IPS-18a (cell line): ENCODE data around the gene CCDC27.
A peak's percentile ranks its signal among the peaks of the same experiment; 100 is the strongest.
"Not testable (repeated sequence)": the region's sequence is repeated elsewhere in the genome, so short reads cannot be mapped to it uniquely, and the experiment has no call there.

Experiments
- H3K27ac ChIP-seq: one replicate; pipeline ENCODE4 v1.5.1; 2013; ENCODE audit warnings: low read length
- H3K27me3 ChIP-seq: one replicate; pipeline ENCODE4 v1.6.1; 2013; ENCODE audit warnings: mild to moderate bottlenecking, low read length; ENCODE audit not compliant: control insufficient read depth, insufficient read depth
- H3K36me3 ChIP-seq: one replicate; pipeline ENCODE4 v1.6.1; 2013; ENCODE audit warnings: low read depth, low read length; ENCODE audit not compliant: control insufficient read depth
- H3K4me1 ChIP-seq: one replicate; pipeline ENCODE4 v1.6.1; 2013; ENCODE audit warnings: low read depth, low read length; ENCODE audit not compliant: control insufficient read depth
- H3K4me3 ChIP-seq: one replicate; pipeline ENCODE4 v1.5.1; 2013; ENCODE audit warnings: low read length
- H3K9ac ChIP-seq: one replicate; pipeline ENCODE4 v1.6.1; 2013; ENCODE audit warnings: mild to moderate bottlenecking, low read length, moderate library complexity
- H3K9me3 ChIP-seq: one replicate; pipeline ENCODE4 v1.6.1; 2013; ENCODE audit warnings: low read depth, low read length; ENCODE audit not compliant: control insufficient read depth

Gene CCDC27

DNA sequence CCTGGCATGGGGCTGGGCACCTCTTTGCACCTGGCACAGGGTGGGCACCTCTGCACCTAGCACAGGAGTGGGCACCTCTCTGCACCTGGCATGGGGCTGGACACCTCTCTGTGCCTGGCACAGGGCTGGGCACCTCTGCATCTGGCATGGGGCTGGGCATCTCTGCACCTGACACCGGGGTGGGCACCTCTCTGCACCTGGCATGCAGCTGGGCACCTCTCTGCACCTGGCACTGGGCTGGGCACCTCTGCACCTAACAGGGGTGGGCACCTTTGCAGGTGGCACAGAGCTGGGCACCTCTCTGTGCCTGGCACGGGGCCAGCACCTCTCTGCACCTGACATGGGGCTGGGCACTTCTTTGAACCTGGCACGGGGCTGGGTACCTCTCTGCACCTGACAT lies 29.4 kb upstream of the CCDC27 start:
- Histone ChIP-seq H3K4me1 (no peaks in the 10 kb centered on the region), H3K36me3 (no peaks in the 10 kb centered on the region), H3K27me3 (no peaks in the 10 kb centered on the region), H3K9me3 (no peaks in the 10 kb centered on the region), H3K4me3 (no peak overlapping the region), H3K9ac (no peak overlapping the region), H3K27ac (no peak overlapping the region)

DNA sequence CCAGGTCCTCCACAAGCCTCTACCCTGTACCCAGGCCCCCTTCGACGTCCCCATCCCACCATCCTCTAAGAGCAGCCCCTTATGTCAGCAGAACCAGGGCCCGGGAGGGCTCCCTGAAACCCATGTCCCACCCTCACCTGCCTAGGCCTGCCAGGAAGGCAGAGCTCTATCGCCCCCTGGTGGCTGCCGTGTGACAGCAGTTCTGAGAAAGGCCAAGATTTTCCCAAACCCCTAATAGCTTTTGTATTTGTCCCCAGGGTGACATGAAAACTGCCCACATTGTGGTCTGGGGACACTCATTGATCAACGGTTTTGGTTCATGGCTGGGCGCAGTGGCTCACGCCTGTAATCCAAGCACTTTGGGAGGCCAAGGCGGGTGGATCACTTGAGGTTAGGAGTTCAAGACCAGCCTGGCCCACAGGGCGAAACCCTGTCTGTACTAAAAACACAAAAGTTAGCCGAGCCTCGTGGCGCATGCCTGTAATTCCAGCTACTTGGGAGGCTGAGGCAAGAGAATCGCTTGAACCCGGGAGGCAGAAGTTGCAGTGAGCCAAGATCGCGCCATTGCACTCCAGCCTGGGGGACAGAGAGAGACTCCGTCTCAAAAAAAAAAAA lies 27.7 kb upstream of the CCDC27 start:
- H3K27ac ChIP-seq, H3K9ac ChIP-seq, H3K9me3 ChIP-seq, H3K27me3 ChIP-seq, H3K36me3 ChIP-seq, H3K4me3 ChIP-seq, H3K4me1 ChIP-seq: not testable (repeated sequence)

GRCh38 chr1:3725366-3725765 lies 26.9 kb upstream of the CCDC27 start:
- Histone ChIP-seq H3K27ac (no peak overlapping the region), H3K9ac (no peak overlapping the region), H3K9me3 (no peaks in the 10 kb centered on the region), H3K27me3 (no peaks in the 10 kb centered on the region), H3K4me3 (no peak overlapping the region), H3K4me1 (no peaks in the 10 kb centered on the region), H3K36me3 (no peaks in the 10 kb centered on the region)

- H3K36me3 ChIP-seq: no peaks in the 10 kb centered on the region
These were observed 25.0 kb upstream of the CCDC27 start for GRCh38 chr1:3727042-3727824.

GRCh38 chr1:3727825-3728776 lies 24.1 kb upstream of the CCDC27 start:
- H3K4me3 ChIP-seq: no peak overlapping the region
- no peak overlapping the region for H3K9ac ChIP-seq
- H3K9me3 ChIP-seq: no peaks in the 10 kb centered on the region
- no peaks in the 10 kb centered on the region for H3K27me3 ChIP-seq
- H3K27ac ChIP-seq: no peak overlapping the region
- H3K36me3 ChIP-seq: no peaks in the 10 kb centered on the region
- peaks cover 1% of the 10 kb centered on the region for H3K4me1 ChIP-seq

More at GRCh38 chr1:3727042-3727824, 25.0 kb upstream of the CCDC27 start:
- H3K27ac ChIP-seq: no peak overlapping the region
- no peaks in the 10 kb centered on the region for H3K4me1 ChIP-seq
- no peaks in the 10 kb centered on the region for H3K9me3 ChIP-seq
- H3K27me3 ChIP-seq: no peaks in the 10 kb centered on the region
- no peak overlapping the region for H3K4me3 ChIP-seq
- no peak overlapping the region for H3K9ac ChIP-seq

DNA sequence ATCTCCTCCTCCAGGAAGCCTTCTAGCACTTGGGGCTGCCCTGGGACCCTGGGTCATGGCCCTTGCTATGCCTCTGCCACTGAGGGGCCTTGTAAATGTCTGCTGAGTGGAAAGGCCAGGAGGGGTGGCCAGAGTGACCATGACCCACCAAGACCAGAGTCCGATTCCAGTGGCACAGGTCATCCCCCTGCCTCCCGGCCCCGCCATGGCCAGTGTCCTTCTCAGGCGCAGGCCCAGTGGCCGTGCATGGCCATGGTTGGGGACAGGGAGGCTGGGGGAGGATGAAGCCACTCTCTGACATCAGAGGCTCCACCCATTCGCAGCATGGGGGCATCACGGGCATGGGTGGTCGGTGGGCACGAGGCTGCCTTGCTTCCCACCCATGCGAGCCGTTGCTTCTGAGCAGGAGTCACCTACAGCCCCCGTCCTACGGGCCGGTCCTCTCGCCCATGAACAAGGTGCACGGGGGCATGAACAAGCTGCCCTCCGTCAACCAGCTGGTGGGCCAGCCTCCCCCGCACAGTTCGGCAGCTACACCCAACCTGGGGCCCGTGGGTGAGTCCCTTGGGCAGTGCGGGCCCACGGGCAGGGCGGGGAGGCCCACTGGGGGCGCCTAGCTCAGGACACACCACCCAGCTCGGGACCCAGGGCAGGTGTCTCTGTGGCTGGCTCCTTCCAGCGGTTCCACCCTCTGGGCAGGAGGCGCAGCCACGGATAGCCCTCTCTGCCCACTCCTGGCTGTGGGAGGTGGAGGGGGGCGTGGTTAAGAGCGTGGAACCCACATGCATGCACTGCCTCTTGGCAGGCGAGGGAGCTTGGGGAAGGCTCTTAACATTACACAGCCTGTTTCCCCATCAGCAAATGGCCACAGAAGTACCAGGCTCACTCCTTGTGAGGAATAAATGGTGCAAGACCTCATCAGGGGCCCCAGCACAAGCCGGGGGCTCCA lies 22.4 kb upstream of the CCDC27 start:
- no peak overlapping the region for H3K27ac ChIP-seq
- peaks cover 5% of the 10 kb centered on the region for H3K4me1 ChIP-seq
- H3K4me3 ChIP-seq: no peak overlapping the region
- H3K9me3 ChIP-seq: no peaks in the 10 kb centered on the region
- no peaks in the 10 kb centered on the region for H3K27me3 ChIP-seq
- H3K9ac ChIP-seq: no peak overlapping the region
- H3K36me3 ChIP-seq: no peaks in the 10 kb centered on the region

DNA sequence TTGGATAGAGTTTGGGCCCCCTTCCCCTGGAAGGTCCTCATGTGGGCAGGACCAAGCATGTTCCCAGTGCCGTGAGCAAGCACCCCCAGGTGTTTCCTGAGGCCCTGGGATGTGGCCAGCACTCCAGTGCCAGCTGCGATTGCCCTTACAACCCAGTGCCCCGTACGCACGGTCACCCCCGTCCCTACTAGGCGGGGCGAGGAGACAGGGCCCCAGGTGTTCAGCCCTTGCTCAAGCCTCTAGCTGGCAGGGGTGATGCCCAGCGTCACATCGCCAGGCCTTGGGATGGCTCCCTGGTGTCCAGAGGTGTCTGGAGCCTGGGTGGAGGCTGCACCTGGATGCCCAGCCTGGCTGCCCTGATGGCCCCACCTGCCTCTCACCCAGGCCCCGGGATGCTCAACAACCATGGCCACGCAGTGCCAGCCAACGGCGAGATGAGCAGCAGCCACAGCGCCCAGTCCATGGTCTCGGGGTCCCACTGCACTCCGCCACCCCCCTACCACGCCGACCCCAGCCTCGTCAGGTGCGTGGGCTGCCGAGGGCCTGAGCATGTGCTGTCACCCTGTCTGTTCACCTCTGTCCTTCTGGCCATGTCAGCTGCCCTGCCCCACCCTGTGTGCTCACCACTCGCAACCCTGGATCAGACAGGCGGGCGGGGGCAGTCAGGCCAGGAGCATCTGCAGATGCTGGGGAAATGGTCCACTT lies 21.6 kb upstream of the CCDC27 start:
- H3K27ac ChIP-seq: no peak overlapping the region
- H3K36me3 ChIP-seq: peaks cover 2% of the 10 kb centered on the region
- no peaks in the 10 kb centered on the region for H3K27me3 ChIP-seq
- H3K4me3 ChIP-seq: no peak overlapping the region
- H3K9ac ChIP-seq: no peak overlapping the region
- H3K9me3 ChIP-seq: no peaks in the 10 kb centered on the region
- H3K4me1 ChIP-seq: peaks cover 5% of the 10 kb centered on the region

- no peak overlapping the region for H3K9ac ChIP-seq
- H3K4me1 ChIP-seq: peaks cover 5% of the 10 kb centered on the region
- no peak overlapping the region for H3K27ac ChIP-seq
- no peaks in the 10 kb centered on the region for H3K9me3 ChIP-seq
- peaks cover 11% of the 10 kb centered on the region for H3K36me3 ChIP-seq
- H3K4me3 ChIP-seq: no peak overlapping the region
- H3K27me3 ChIP-seq: no peaks in the 10 kb centered on the region
These were observed 20.4 kb upstream of the CCDC27 start for GRCh38 chr1:3731583-3732433.

DNA sequence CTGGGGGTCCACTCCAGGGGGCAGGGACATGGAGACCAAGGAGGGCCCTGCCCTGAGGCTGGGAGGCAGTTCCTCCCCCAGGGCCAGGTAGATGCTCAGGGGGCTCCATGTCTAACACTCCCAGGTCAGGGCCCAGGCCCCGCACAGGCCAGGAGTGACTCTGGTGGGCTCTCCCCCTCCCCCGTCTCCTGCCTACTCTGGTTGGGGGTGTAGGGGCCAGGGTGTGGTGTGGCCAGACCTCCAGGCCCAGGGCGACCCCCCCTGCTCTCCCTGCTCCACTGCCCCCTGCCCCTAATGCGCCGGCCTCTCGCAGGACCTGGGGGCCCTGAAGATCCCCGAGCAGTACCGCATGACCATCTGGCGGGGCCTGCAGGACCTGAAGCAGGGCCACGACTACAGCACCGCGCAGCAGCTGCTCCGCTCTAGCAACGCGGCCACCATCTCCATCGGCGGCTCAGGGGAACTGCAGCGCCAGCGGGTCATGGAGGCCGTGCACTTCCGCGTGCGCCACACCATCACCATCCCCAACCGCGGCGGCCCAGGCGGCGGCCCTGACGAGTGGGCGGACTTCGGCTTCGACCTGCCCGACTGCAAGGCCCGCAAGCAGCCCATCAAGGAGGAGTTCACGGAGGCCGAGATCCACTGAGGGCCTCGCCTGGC lies 19.7 kb upstream of the CCDC27 start:
- H3K4me3 ChIP-seq: peak overlapping the region; percentile 35
- H3K4me1 ChIP-seq: peaks cover 5% of the 10 kb centered on the region
- peaks cover 19% of the 10 kb centered on the region for H3K36me3 ChIP-seq
- no peaks in the 10 kb centered on the region for H3K27me3 ChIP-seq
- no peaks in the 10 kb centered on the region for H3K9me3 ChIP-seq
- H3K27ac ChIP-seq: no peak overlapping the region
- H3K9ac ChIP-seq: no peak overlapping the region
